HCT116 (cell line): ENCODE measurements around the gene PCDHB2. TPM values are rescaled to one million over a fixed set of nuclear protein-coding genes. Genes with fewer than 3 reads are reported as not detected.

ENCODE experiments used
- ATAC-seq: fragments of 200-7000 bp; cut with Tn5 transposase; 2 replicates; pipeline ENCODE4 v1.9.1; 2020; ENCODE audit warnings: mild to moderate bottlenecking, moderate library complexity
- BruUV-seq: library from RNA; stranded (reverse); fragments of 400-500 nt; replicated peaks from 2 replicates; lab custom pipeline; 2021; lab: Mats Ljungman, UMichigan
- CTCF ChIA-PET: fragments of 300-600 bp; sonication (Branson Sonifier 250); formaldehyde crosslinking; loops from one replicate; lab custom pipeline; 2021; ENCODE audit warnings: antibody characterized with exemption; lab: Charles Lee
- POLR2A ChIA-PET: fragments of 300-600, 350-600 bp; sonication (Branson Sonifier 250); formaldehyde crosslinking; loops from one replicate; lab custom pipeline; 2021; ENCODE audit warnings: antibody characterized with exemption; lab: Charles Lee
- RAD21 ChIA-PET, 2 experiments: fragments of 300-600 bp; sonication (Branson Sonifier 250); formaldehyde crosslinking; loops; one replicate each; lab custom pipeline; 2023; ENCODE audit warnings: low total read pairs in 2 of 2; ENCODE audit not compliant: uncharacterized antibody in 2 of 2, unreplicated experiment in 2 of 2, low non-redundant PET in 1 of 2; lab: Charles Lee
- DNase-seq: peaks from one replicate; pipeline ENCODE4 v3.0.0-alpha.2; 2010; ENCODE audit warnings: low read depth, low spot score
- H2AFZ ChIP-seq: fragments of 200-600 bp; shearing (Covaris generic), sonication (generic); 2 replicates; pipeline ENCODE4 v1.6.1; 2017; ENCODE audit warnings: low read depth, mixed run types, mixed read lengths, antibody characterized with exemption, low read length; ENCODE audit not compliant: poor library complexity, severe bottlenecking
- H3K27ac ChIP-seq: 2 replicates; pipeline ENCODE4 v1.5.1; 2012; ENCODE audit warnings: low read depth, low read length
- H3K27me3 ChIP-seq: fragments of 200-600 bp; sonication (generic); 2 replicates; pipeline ENCODE4 v1.6.1; 2016; ENCODE audit warnings: mixed run types, low read length, mixed read lengths; ENCODE audit not compliant: insufficient read depth
- H3K36me3 ChIP-seq, 2 experiments: fragments of 200-500 bp in 1 of 2; fragments of 200-600 bp in 1 of 2; sonication (Bioruptor generic) in 1 of 2; sonication (generic) in 1 of 2; 2 replicates each; pipeline versions ENCODE4 v1.5.1 to v1.6.1; 2014 to 2016; ENCODE audit warnings: low read length in 2 of 2, inconsistent platforms in 1 of 2, mixed read lengths in 1 of 2, mixed run types in 1 of 2; ENCODE audit not compliant: insufficient read depth in 2 of 2, control insufficient read depth in 1 of 2
- H3K4me1 ChIP-seq, 2 experiments: fragments of 200-600 bp in 1 of 2; sonication (generic) in 1 of 2; 2 replicates each; pipeline versions ENCODE4 v1.5.1 to v1.6.1; 2012 to 2017; ENCODE audit warnings: low read length in 2 of 2, inconsistent platforms in 1 of 2, mild to moderate bottlenecking in 1 of 2, mixed read lengths in 1 of 2, mixed run types in 1 of 2, moderate library complexity in 1 of 2; ENCODE audit not compliant: insufficient read depth in 2 of 2, control insufficient read depth in 1 of 2
- H3K4me2 ChIP-seq: fragments of 200-600 bp; sonication (generic); 2 replicates; pipeline ENCODE4 v1.6.1; 2017; ENCODE audit warnings: mixed run types, low read length, mixed read lengths
- H3K4me3 ChIP-seq, 2 experiments: fragments of 200-600 bp in 1 of 2; sonication (generic) in 1 of 2; replicated peaks in 1 of 2; 2 replicates each; pipeline ENCODE4 v1.5.1; 2011 to 2016; ENCODE audit warnings: low read length in 2 of 2, control low read depth in 1 of 2, low read depth in 1 of 2, mild to moderate bottlenecking in 1 of 2, mixed read lengths in 1 of 2, mixed run types in 1 of 2
- H3K79me2 ChIP-seq: fragments of 200-600 bp; sonication (generic); 2 replicates; pipeline ENCODE4 v1.6.1; 2017; ENCODE audit warnings: mild to moderate bottlenecking, mixed run types, low read length, moderate library complexity, mixed read lengths; ENCODE audit not compliant: insufficient read depth
- H3K9ac ChIP-seq: fragments of 200-600 bp; sonication (generic); 2 replicates; pipeline ENCODE4 v1.6.1; 2016; ENCODE audit warnings: low read length, mixed read lengths
- H3K9me2 ChIP-seq: fragments of 200-600 bp; sonication (generic), shearing (Covaris generic); 2 replicates; pipeline ENCODE4 v1.6.1; 2017; ENCODE audit warnings: mixed run types, mild to moderate bottlenecking, moderate library complexity; ENCODE audit not compliant: insufficient read depth
- H3K9me3 ChIP-seq, 2 experiments: fragments of 200-500 bp in 1 of 2; fragments of 200-600 bp in 1 of 2; sonication (Bioruptor generic) in 1 of 2; sonication (generic) in 1 of 2; 2 replicates each; pipeline ENCODE4 v1.6.1; 2014 to 2017; ENCODE audit warnings: low read length in 2 of 2, mixed read lengths in 2 of 2, inconsistent platforms in 1 of 2, low read depth in 1 of 2, mild to moderate bottlenecking in 1 of 2, mixed run types in 1 of 2, moderate library complexity in 1 of 2; ENCODE audit not compliant: control insufficient read depth in 1 of 2, insufficient read depth in 1 of 2
- H4K20me1 ChIP-seq: fragments of 200-600 bp; sonication (generic), shearing (Covaris generic); 2 replicates; pipeline ENCODE4 v1.6.1; 2017; ENCODE audit warnings: mixed run types, mild to moderate bottlenecking, moderate library complexity; ENCODE audit not compliant: insufficient read depth
- ATF3 ChIP-seq: IDR thresholded peaks from 2 replicates; pipeline ENCODE4 v1.6.1; 2012
- EGR1 ChIP-seq: IDR thresholded peaks from 2 replicates; pipeline ENCODE4 v1.6.1; 2012; ENCODE audit warnings: low read depth
- ELF1 ChIP-seq: IDR thresholded peaks from 2 replicates; pipeline ENCODE4 v1.6.1; 2012; ENCODE audit warnings: low read depth, borderline replicate concordance
- JUND ChIP-seq: IDR thresholded peaks from 2 replicates; pipeline ENCODE4 v1.6.1; 2012
- MAX ChIP-seq: IDR thresholded peaks from 2 replicates; pipeline ENCODE4 v1.6.1; 2012
- POLR2AphosphoS5 ChIP-seq: IDR thresholded peaks from 2 replicates; pipeline ENCODE4 v1.6.1; 2011; ENCODE audit warnings: mild to moderate bottlenecking, low read depth, low read length, moderate library complexity
- RAD21 ChIP-seq: IDR thresholded peaks from 2 replicates; pipeline ENCODE4 v1.6.1; 2012; ENCODE audit warnings: low read depth, mild to moderate bottlenecking
- REST ChIP-seq: IDR thresholded peaks from 2 replicates; pipeline ENCODE4 v1.6.1; 2012; ENCODE audit warnings: low read depth
- SIN3A ChIP-seq: IDR thresholded peaks from 2 replicates; pipeline ENCODE4 v1.6.1; 2012; ENCODE audit warnings: low read depth
- SP1 ChIP-seq: IDR thresholded peaks from 2 replicates; pipeline ENCODE4 v1.6.1; 2012; ENCODE audit warnings: low read depth
- SRF ChIP-seq: IDR thresholded peaks from 2 replicates; pipeline ENCODE4 v1.6.1; 2012; ENCODE audit warnings: low read depth
- TCF7L2 ChIP-seq: IDR thresholded peaks from 2 replicates; pipeline ENCODE4 v1.7.0; 2011; ENCODE audit warnings: borderline replicate concordance, inconsistent platforms; ENCODE audit not compliant: insufficient read depth, insufficient read length; ENCODE audit errors: extremely low read depth
- YY1 ChIP-seq: IDR thresholded peaks from 2 replicates; pipeline ENCODE4 v1.6.1; 2011; ENCODE audit warnings: low read length, low read depth, moderate library complexity, mild to moderate bottlenecking; ENCODE audit not compliant: insufficient replicate concordance; ENCODE audit errors: extremely low read depth
- ZBTB33 ChIP-seq: IDR thresholded peaks from 2 replicates; pipeline ENCODE4 v1.6.1; 2011; ENCODE audit warnings: mild to moderate bottlenecking, low read length, moderate library complexity; ENCODE audit not compliant: insufficient replicate concordance; ENCODE audit errors: extremely low read depth
- ZNF274 ChIP-seq: fragments of 200-500 bp; sonication (Bioruptor generic); IDR thresholded peaks from 2 replicates; pipeline ENCODE4 v1.6.1; 2014; ENCODE audit warnings: mild to moderate bottlenecking, low read depth, low read length, inconsistent platforms
- intact Hi-C: fragments of 100-400 bp; cut with micrococcal nuclease; formaldehyde crosslinking; loops from 2 replicates; pipeline ENCODE4 v1.10.0; 2022
- total RNA-seq: library from RNA; stranded (reverse); gene quantifications from one replicate; pipeline ENCODE4 v1.2.1, GENCODE V29; 2021; ENCODE audit not compliant: unreplicated experiment

PCDHB2 gene
- total RNA-seq, 1 experiment from 2014 or later = not detected

- no peak within 1 kb of the TSS for H3K4me3 ChIP-seq
- BruUV-seq = no TSS peak
- H3K79me2 ChIP-seq = no peaks in the 10 kb centered on the region
- H3K27me3 ChIP-seq = no peaks in the 10 kb centered on the region
- ChIA-PET CTCF (no interaction called here), RAD21 (no interaction called here)
- no peaks in the 10 kb centered on the region for H3K9me2 ChIP-seq
- H3K36me3 ChIP-seq = no peaks in the 10 kb centered on the region
- H3K9ac ChIP-seq = no peak within 1 kb of the TSS
- H3K27ac ChIP-seq = no peak within 1 kb of the TSS
- no peak for ATAC-seq
- no peak for DNase-seq
- TF ChIP-seq ATF3 (no peak), SRF (no peak), RAD21 (peak; percentile 5; the same call in 1 of the 2 replicates), ELF1 (no peak)
- TF ChIP-seq, all 23 proteins: peak for 1
- intact Hi-C loops = no loop called here
- H3K9me3 ChIP-seq = no peaks in the 10 kb centered on the region
- no peaks in the 10 kb centered on the region for H4K20me1 ChIP-seq
- H3K4me2 ChIP-seq = no peak within 1 kb of the TSS
- no peaks in the 10 kb centered on the region for H3K4me1 ChIP-seq
- POLR2A ChIA-PET = no interaction called here
- no peak within 1 kb of the TSS for H2AFZ ChIP-seq
Measured at GRCh38 chr5:141121563-141121962, 27.1 kb downstream of the PCDHB2 start, which contains the start of gene PCDHB4. PCDHB4 (plus strand) TSS chr5:141121818; CDS start chr5:141121999, 181 bp downstream.

GRCh38 chr5:141121985-141122384, 27.6 kb downstream of the PCDHB2 start:
- CTCF ChIA-PET = no interaction called here
- POLR2A ChIA-PET = no interaction called here
- no peak overlapping the region for H3K9ac ChIP-seq
- H2AFZ ChIP-seq = no peak overlapping the region
- no TSS peak for BruUV-seq
- no peaks in the 10 kb centered on the region for H3K27me3 ChIP-seq
- no peaks in the 10 kb centered on the region for H3K4me1 ChIP-seq
- H3K27ac ChIP-seq = no peak overlapping the region
- RAD21 ChIA-PET = no interaction called here
- no peak overlapping the region for H3K4me3 ChIP-seq
- no peaks in the 10 kb centered on the region for H3K79me2 ChIP-seq
- H3K9me3 ChIP-seq = no peaks in the 10 kb centered on the region
- no peaks in the 10 kb centered on the region for H3K9me2 ChIP-seq
- no peaks in the 10 kb centered on the region for H3K36me3 ChIP-seq
- ATAC-seq (no peak), DNase-seq (no peak)
- no peak overlapping the region for H3K4me2 ChIP-seq
- intact Hi-C loops = no loop called here
- H4K20me1 ChIP-seq = no peaks in the 10 kb centered on the region
- TF ChIP-seq ZNF274 (no peak), TCF7L2 (no peak), ZBTB33 (no peak), SP1 (no peak), POLR2AphosphoS5 (no peak), JUND (no peak), REST (no peak), SIN3A (no peak), ELF1 (no peak), SRF (no peak), EGR1 (no peak), YY1 (no peak), MAX (no peak)
